NCI-H187 treated with DMSO at 0.1 percent for 48 hours (cell line): Measurements from ENCODE around the gene GLRX.

Experiments used
- DNase-seq: peaks from one replicate; lab custom pipeline; 2025; lab: John Stamatoyannopoulos, UW

Gene GLRX

GRCh38 chr5:95808686-95809413, 13.7 kb downstream of the GLRX start:
- no peak for DNase-seq

GRCh38 chr5:95808013-95808685, 14.4 kb downstream of the GLRX start:
- no peak for DNase-seq

- DNase-seq: no peak
Observed at GRCh38 chr5:95806687-95807086, 15.8 kb downstream of the GLRX start.

- no peak for DNase-seq
Observed at GRCh38 chr5:95804736-95805539, 17.6 kb downstream of the GLRX start.

GRCh38 chr5:95803271-95804148, 19.0 kb downstream of the GLRX start:
- no peak for DNase-seq

- DNase-seq: no peak
Observed at GRCh38 chr5:95801961-95802360, 20.6 kb downstream of the GLRX start.

- no peak for DNase-seq
Observed at GRCh38 chr5:95801532-95801931, 21.0 kb downstream of the GLRX start.

- no peak for DNase-seq
Observed at GRCh38 chr5:95800553-95800952, 22.0 kb downstream of the GLRX start.

GRCh38 chr5:95799191-95799835, 23.2 kb downstream of the GLRX start:
- DNase-seq: no peak

GRCh38 chr5:95798545-95798944, 24.0 kb downstream of the GLRX start:
- no peak for DNase-seq

GRCh38 chr5:95798048-95798447, 24.5 kb downstream of the GLRX start:
- no peak for DNase-seq

- no peak for DNase-seq
Observed at GRCh38 chr5:95797301-95797700, 25.2 kb downstream of the GLRX start.

GRCh38 chr5:95794070-95794516, 28.4 kb downstream of the GLRX start:
- DNase-seq: no peak

GRCh38 chr5:95791751-95792150, 30.8 kb downstream of the GLRX start:
- no peak for DNase-seq

GRCh38 chr5:95788493-95788892, 34.0 kb downstream of the GLRX start:
- DNase-seq: no peak

- DNase-seq: no peak
Observed at GRCh38 chr5:95786821-95787418, 35.6 kb downstream of the GLRX start.

- no peak for DNase-seq
Observed at GRCh38 chr5:95784514-95785302, 37.8 kb downstream of the GLRX start.

GRCh38 chr5:95783661-95784060, 38.9 kb downstream of the GLRX start:
- no peak for DNase-seq

- DNase-seq: no peak
Observed at GRCh38 chr5:95782181-95782580, 40.3 kb downstream of the GLRX start.

GRCh38 chr5:95781101-95781583, 41.4 kb downstream of the GLRX start:
- DNase-seq: no peak
